Suppressor macrophage treated with lipopolysaccharide for 1 hour (primary cell): ENCODE results near the gene ARL6IP5.

Source experiments
- DNase-seq, 3 donors: peaks; one replicate each; pipeline ENCODE4 v3.0.0-alpha.2; 2020 to 2022

ARL6IP5 gene, protein sequence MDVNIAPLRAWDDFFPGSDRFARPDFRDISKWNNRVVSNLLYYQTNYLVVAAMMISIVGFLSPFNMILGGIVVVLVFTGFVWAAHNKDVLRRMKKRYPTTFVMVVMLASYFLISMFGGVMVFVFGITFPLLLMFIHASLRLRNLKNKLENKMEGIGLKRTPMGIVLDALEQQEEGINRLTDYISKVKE

DNA sequence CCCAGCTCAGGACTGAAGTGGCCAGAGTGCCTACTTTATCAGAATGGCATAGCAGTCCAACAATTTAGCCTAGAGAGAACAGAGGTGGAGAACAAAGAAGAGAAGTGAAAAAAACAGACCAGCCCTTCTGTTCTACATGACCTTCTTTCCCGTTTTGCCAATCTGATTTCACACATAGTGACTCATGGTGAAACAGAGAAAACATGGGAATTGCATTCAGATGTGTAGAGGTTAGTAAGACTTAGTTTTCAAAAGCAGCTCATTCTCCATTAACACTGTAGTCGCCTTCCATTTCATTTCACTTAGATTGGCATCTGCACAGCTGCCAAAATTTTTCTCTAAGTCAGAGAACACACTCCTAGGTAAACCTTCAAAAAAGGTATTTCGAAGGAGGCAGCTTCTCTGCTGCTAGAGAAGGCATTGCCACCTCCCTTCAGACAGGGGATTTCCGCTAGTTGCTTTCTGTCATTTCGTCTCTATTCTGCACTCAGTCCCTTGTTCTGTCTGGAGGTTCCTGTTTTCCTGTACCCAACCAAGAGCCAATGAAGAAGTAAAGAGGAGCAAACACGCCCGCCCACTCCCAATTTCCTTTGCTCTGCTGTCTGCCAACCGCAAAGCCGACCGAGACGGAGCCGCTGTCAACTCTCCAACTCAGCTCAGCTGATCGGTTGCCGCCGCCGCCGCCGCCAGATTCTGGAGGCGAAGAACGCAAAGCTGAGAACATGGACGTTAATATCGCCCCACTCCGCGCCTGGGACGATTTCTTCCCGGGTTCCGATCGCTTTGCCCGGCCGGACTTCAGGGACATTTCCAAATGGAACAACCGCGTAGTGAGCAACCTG, at the start of gene ARL6IP5:
Gene ARL6IP5 (plus strand): TSS at position 612 of the 842 bp plus-strand sequence. CDS start 111 bp downstream, at position 723.
- peak; percentile 96 to 98 (median 98) for DNase-seq

DNA sequence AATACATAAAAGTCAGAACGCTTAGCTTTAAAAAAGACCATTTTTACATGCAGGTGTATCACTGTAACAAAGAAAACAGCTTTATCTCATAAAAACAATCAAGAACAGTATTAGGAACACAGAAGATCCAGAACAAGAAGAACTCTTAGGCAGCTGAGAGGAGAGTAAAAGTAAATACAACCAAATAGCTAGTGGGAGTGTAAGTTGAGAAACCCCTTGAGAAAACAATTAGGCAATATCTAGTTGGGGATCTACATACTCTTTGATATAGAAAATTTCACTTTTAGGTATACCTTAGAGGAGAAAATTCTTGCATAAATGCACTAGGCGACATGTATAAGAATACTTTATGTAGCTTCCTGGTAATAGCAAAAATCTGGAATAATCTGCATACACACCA, 40.1 kb upstream of the ARL6IP5 start:
- no peak for DNase-seq

DNA sequence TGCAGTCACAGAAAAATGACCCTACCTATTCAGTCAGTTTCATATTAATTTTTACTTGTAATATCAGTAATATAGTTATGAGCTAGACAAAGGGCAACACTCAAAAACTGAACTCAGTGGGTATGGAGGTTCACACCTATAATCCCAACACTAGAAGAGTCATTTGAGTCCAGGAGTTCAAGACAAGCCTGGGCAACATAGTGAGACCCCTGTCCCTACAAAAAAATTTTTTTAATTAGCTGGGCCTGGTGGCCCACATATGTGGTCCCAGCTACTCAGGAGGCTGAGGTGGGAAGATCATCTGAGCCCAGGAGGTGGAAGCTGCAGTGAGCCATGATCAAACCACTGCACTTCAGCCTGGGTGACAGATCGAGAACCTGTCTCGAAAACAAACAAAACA, 35.7 kb upstream of the ARL6IP5 start:
- no peak for DNase-seq

DNA sequence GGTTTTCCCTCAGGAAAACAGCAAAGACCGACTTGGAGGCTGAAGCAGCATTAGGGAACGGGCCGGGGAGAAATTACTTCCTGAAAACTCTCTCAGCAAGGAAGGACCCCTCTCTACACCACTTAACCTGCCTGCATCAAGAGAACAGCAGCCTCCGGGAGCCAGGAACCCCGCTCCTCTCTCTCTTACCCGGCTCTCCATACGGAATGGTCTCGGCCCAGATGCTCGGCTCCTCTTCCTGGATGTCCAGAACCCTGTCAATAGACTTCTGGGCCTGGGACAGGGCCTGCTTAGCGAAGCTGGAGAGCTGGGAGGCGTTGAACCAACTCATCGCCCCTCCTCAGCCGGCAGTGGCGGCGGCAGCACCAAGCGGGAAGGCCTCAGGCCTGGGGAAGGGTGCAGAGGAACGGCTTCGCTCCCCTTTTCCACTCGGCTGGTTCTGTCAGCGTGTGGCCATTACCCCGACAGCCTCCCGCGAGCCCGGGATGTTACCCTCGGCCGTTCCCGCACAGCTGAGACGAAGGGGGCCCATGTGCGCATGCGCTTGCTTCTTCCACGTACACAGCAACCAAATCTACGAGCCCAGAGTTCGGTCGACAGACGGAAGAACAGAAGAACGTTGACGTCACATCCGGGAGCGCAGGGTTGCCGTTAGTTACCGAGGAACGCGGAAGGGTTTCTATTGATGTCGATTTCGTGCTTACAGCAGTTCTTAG, 32.8 kb upstream of the ARL6IP5 start, which contains the start of gene TMF1:
Gene TMF1 (minus strand): TSS at position 578 of the 716 bp plus-strand sequence. CDS start 247 bp downstream, at position 331.
- DNase-seq = peak; percentile 99 to 100 (median 100)

DNA sequence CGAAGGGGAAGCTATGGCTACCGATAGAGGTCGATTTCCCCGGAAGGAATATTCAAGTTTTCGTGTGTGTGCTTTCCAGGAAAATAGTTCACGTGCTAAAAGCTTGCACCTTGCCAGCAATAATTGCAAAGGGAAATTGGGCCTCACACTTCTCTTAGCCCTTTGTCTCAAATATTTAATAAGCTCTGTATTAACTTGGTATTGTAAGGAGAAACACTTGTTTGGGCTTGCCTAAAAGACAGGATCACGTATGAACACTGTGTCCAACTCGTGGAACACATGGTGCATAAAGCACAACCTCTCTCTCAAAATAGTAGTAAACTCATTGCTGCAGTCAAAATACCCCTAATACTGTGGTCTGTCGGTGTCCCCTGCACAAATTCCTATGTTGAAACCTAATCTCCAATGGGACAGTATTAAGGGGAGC, 32.3 kb upstream of the ARL6IP5 start:
- DNase-seq = no peak

DNA sequence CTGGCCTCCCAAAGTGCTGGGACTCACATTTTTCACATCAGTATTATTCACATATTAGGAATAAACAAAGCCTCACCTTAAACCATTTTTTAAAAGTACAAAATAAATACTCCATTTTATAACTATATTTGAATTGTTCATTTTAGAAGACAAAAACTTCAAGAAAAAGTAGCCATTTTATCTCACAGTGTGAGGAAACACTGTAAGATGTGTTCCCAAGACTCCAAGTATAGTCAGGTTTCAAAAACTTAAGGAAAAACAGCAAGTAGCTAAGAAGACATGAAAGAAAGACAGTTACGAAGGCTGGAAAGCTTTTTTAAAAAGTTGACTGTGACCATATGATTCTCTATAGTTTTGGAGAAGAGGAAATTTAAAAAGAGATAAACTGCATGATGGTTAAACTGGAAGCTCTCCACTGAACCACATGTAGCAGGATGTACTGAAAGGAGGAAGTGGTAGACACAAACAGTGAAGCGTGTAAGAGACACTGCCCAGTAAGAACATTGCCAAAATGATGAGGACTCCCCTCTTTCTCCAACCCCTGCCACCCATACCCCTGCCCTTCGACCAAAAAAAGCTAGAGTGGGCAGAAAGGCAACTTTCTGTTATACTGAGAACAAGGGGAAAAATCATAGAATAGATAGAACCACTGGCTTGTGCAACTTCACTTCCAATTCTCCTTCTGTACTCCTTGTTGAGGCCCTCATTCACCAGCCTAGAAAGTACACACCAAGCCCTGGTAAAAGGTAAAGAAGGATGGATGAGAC, 26.4 kb upstream of the ARL6IP5 start:
- DNase-seq = peak in 1 of 3 donors; percentile 30

DNA sequence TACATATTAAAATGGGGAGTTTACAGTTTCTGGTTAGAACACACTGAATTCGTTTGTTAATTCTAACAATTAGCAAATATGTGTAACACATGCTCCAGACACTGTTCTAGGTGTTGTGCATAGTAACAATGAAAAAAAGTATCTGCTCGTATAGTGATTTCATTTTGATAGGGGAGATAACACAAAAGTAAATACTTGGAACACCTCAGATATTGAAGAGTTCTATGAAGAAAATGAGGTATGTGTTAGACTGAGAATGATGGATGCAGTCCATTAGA, 25.9 kb upstream of the ARL6IP5 start:
- no peak for DNase-seq

DNA sequence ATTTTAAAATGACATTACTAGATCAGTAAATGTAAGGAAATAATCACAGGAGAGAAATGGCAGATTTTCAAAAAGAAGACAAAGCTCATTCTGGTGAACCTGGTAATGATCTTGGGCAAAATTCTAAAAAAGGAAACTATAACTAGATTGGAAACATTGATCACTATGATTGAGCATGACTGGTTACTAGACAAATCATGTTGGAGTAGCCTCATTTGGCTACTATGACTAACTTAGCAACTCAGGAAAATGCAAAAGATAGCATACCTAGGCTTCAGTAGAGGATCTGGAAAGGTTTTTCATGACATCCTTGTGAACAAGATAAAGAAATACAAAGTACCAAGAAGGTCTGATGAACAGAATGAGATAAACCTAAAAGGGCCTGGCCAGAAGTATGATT, 25.0 kb upstream of the ARL6IP5 start:
- no peak for DNase-seq

DNA sequence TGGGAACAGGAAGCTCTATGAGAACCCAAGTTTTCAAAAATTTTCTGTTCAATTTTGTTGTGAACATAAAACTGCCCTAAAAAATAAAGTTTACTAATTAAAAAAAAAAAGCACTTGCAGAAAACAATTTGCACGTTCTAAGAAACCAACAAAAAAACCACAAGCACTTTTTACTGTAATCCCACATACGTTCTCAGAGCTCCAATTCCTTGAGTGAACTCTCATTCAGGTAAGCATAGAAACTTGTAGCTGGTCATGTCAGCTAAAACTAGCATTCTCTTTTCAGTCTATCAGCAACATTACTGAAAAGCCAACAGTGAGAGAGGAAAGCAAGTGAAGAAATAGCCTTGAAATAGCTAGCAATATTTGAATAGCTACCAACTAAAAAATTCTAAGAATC, 21.1 kb upstream of the ARL6IP5 start:
- DNase-seq = no peak

DNA sequence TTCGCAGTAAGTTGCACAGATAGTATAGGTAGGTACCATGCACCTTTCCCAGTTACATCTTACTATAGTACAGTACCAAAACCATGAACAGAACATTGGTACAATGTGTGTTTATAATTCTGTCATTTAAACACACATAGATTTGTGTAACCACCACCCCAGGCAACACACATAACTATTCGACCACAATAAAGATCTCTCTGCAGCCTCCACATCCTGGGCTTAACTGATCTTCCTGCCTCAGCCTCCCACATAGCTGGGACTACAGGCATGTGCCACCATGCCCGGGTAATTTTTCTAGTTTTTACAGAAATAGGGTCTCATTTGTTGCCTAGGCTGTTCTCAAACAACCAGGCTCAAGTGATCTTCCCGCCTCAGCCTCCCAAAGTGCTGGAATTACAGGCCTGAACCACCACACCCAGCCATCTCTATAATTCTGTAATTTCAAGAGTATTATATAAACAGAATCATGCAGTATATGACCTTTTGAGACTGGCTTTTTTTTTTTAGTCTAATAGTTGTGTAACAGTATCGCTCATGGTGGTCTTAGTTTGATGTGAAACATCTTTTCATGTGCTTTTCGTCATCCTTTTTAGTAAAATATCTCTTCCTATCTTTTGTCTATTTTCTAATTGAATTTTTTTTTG, 19.3 kb upstream of the ARL6IP5 start:
- DNase-seq = no peak

DNA sequence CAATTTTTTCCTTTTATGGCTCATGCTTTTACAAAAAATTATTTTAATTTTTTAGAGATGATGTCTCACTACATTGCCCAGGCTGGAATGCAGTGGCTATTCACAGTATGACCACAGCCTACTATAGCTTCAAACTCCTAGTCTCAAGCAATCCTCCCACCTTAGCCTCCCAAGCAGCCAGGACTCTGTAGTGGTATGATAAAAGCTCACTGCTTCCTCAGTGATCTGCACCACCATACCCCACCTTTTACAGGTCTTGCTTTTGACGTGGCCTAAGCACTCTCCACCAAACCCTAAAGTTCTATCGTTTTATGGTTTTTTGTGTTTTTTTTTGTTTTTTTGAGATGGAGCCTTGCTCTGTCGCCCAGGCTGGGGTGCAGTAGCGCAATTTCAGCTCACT, 18.6 kb upstream of the ARL6IP5 start:
- no peak for DNase-seq

DNA sequence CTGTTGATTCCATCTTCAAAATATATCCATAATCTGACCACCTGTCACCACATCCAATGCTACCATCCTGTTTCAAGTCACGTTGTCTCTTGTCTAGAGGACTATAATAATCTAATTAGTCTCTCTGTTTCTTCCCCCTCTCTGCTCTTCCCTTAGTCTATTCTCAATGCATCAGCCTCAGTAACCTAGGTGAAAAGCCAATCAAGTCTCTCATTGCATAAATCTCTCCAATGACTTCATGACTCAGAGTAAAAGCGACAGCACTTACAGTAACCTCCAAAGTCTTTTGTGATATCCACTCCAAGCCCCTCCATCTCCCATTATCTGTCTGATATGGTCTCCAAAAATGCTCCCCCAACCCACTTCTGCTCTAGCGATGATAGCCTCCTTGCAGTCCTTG, 11.8 kb upstream of the ARL6IP5 start:
- DNase-seq = no peak

DNA sequence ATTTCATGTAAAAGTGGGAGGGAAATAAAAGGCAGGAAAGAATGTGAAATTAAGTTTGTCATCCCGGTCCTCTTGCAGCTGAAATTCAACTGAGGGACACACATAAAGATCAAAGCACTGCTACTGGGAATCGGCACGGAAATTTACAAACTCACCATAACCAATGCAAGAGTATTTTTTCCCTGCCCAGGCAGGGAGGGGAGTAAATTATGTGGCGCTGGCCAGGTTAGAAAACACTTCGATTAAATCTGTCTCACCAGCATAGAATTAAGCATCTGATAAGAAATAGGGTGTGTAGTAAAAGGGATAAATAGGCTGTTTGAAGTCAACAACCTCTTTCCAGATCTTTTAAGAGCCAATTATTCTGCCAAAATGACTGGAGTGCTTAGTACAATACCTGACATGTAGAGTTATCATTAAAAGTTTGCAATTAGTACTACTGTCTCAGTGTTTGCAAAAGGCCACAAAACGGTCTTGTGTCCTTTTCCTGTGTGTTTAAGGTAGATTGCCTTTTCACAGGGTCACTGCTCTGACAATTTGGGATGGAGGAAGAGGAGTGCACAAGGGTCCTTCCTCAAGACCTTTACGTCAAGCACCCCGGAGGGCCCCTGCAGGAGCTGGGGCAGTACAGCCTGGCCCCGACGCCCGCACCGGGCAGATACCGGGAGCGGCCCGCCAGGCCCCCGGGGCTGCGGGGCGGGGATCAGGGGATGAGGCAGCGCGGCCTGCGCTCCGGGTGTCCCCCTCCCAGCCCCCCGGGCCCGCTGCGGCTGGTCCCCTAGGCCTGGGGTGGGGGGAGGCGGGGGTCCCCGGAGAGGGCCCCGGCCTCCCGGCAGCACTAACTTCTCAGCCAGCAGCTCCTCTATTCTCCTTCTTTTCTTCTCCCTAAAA, 5.2 kb upstream of the ARL6IP5 start:
- DNase-seq = peak in 1 of 3 donors; percentile 52

DNA sequence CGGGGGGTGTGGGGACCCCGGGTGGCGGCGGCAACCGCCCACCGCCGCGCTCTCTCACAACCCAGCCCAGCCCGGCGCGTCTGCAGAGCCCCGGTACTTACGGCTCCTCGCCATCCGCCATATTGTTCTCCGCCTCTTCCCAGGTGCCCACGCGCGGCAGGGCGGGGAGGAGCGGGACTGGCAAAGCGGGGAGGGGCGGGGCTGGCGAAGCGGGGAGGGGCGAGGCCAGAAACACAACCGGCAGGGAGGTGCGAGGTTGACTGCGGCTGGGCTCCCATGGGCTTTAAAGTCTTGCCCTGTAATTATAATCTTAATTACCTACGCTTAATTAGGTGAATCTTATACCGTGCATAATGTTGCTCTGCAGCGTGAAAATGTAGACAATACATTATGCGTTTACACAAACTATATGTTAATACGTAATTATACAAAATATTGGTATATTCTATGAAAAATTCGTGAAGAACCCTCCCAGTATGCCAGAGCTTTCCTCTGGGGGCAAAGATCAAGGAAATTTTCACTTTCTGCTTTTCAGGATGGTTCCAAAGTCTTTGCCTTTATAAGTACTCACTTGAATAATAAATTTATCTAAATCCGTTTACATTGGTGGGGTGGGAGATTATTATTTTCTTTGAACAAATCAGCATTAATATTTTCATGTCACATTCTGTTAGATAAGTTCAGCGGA, 4.4 kb upstream of the ARL6IP5 start, which contains the start of gene UBA3:
Gene UBA3 (minus strand): TSS at position 133 of the 688 bp plus-strand sequence. CDS start 12 bp downstream, at position 121.
- DNase-seq = peak; percentile 93 to 97 (median 95)

DNA sequence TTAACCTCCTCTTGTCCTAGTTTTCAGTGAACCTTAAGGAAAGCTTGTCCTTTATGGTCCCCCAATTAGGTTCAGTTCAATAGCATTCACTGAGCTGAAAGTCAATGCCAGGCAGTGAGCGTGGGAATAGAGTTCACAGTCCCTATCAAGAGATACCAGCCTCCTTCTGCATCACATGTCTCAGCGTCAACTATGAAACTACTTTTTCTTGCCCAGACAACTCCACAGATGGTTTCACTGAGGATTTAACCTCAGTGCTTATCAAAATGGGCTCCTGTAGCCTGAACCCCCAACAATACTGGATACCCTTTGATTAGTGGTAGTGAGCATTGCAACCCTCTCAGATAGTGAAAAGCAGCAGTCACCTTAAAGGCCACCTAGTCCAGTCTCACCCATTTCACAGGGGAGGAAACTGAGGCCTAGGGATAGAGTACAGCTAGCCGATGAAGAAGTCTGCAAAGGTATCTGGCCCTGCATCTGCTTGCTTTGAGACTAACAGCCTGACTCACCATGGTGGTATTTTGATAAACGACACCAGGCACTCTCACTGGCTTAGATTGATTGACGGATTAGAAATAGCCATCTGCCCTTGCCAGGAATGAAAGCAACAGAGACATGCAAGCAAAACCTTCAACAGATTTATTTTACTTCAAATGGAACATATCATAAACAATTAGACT, 3.0 kb upstream of the ARL6IP5 start:
- no peak for DNase-seq

DNA sequence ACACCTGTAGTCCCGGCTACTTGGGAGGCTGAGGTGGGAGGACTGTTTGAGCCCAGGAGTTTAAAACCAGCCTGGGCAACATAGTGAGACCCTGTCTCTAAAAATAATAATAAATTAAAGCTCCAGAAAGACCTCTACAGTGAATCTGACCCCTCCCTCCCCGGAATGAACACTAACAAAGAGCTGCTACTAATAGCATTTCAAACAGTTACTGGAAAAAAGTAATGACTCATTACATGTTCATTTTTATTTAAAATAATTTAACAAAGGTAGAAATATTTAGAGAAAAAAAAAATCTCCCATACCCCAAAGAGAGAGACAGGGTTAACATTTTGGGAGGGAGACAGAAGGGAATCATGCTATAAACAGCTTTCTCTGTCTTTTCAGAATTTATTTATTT, 2.4 kb upstream of the ARL6IP5 start:
- DNase-seq = peak in 1 of 3 donors; percentile 36

DNA sequence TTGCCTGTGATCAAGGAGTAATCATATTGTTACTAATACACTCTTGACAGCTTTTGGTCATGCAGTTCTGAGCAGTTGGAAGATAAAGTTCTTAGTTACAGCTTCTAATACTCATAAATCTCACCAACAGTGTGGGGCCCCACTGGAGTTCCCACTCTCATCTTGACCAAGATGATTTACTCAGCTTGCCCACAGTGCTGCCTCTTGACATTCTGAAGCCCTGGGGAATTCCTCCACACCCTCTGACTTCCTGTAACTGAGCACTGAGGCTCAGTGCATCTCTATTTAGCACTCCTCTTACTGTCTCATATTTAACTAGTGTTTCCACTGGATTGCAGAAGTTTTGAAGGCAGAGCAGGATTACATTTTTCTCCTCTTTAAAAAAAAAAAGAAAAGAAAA, 1.9 kb upstream of the ARL6IP5 start:
- peak; percentile 92 to 97 (median 95) for DNase-seq

DNA sequence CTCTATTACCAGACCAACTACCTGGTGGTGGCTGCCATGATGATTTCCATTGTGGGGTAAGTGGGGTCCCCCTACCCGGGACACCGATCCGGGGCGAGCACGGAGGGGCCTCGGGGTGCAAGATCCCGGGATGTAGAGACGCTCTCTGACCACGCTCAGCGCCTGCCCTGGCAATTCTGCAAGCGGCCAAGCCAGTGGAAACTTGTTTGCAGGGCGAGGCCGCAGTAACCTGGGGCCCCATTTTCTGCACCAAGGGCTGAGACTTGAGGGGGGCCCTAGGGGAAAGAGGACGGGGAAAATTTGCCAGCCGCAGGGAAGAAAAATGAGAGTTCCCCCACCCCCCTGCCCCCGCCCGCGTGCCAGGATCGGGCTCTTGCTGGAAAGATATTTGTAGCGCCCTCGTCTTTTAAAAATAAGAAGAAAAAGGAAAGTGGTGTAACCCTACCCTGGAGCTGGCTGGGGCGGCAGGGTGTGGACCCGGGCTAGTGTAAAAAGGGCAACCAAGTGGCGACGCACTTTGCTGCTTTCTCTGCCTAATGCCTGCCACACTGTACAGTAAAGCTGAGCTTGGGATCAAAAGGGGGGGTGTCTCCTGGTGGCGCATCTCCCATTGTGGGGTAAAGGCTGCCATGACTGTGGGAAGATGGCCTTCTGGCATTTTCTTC, 563 bp downstream of the ARL6IP5 start:
- DNase-seq = peak; percentile 46 to 67 (median 49)
